ENCODE data around the gene LGALS4.
"Not testable (repeated sequence)": the region's sequence is repeated elsewhere in the genome, so short reads cannot be mapped to it uniquely, and the experiment has no call there.

LGALS4 gene

GRCh38 chr19:38842439-38843174 lies 29.9 kb upstream of the LGALS4 start:
- no peak for DNase-seq

- DNase-seq = no peak
Observed at GRCh38 chr19:38841787-38842438, 29.2 kb upstream of the LGALS4 start.

GRCh38 chr19:38841180-38841766 lies 28.5 kb upstream of the LGALS4 start:
- no peak for DNase-seq

- DNase-seq = no peak
Observed at GRCh38 chr19:38840583-38840968, 27.8 kb upstream of the LGALS4 start.

- DNase-seq = no peak
Observed at GRCh38 chr19:38839816-38840582, 27.3 kb upstream of the LGALS4 start.

- no peak for DNase-seq
Observed at GRCh38 chr19:38838986-38839761, 26.4 kb upstream of the LGALS4 start.

GRCh38 chr19:38838208-38838985 lies 25.7 kb upstream of the LGALS4 start:
- no peak for DNase-seq

- DNase-seq = no peak
Observed at GRCh38 chr19:38837656-38838121, 24.9 kb upstream of the LGALS4 start.

- no peak for DNase-seq
Observed at GRCh38 chr19:38836983-38837626, 24.4 kb upstream of the LGALS4 start.

GRCh38 chr19:38836159-38836982 lies 23.6 kb upstream of the LGALS4 start:
- DNase-seq = no peak

- DNase-seq = no peak
Observed at GRCh38 chr19:38834590-38834989, 21.8 kb upstream of the LGALS4 start.

GRCh38 chr19:38834104-38834490 lies 21.4 kb upstream of the LGALS4 start:
- DNase-seq = no peak

GRCh38 chr19:38833092-38833425 lies 20.3 kb upstream of the LGALS4 start:
- no peak for DNase-seq

- peak; percentile 13 for DNase-seq
Observed at GRCh38 chr19:38831142-38831605, 18.4 kb upstream of the LGALS4 start.

GRCh38 chr19:38830039-38830733 lies 17.4 kb upstream of the LGALS4 start:
- no peak for DNase-seq

- DNase-seq = not testable (repeated sequence)
Observed at GRCh38 chr19:38829203-38829602, 16.5 kb upstream of the LGALS4 start.

GRCh38 chr19:38826856-38827551 lies 14.3 kb upstream of the LGALS4 start:
- DNase-seq = no peak

GRCh38 chr19:38825936-38826335 lies 13.2 kb upstream of the LGALS4 start:
- DNase-seq = not testable (repeated sequence)

Measured in COR-L47 (cell line).